ENCODE data around the gene RASAL1. TPM values are rescaled to one million over a fixed set of nuclear protein-coding genes. Genes with fewer than 3 reads are reported as not detected.

The RASAL1 gene
- total RNA-seq, 4 donors from 2014 or later: not detected

DNA sequence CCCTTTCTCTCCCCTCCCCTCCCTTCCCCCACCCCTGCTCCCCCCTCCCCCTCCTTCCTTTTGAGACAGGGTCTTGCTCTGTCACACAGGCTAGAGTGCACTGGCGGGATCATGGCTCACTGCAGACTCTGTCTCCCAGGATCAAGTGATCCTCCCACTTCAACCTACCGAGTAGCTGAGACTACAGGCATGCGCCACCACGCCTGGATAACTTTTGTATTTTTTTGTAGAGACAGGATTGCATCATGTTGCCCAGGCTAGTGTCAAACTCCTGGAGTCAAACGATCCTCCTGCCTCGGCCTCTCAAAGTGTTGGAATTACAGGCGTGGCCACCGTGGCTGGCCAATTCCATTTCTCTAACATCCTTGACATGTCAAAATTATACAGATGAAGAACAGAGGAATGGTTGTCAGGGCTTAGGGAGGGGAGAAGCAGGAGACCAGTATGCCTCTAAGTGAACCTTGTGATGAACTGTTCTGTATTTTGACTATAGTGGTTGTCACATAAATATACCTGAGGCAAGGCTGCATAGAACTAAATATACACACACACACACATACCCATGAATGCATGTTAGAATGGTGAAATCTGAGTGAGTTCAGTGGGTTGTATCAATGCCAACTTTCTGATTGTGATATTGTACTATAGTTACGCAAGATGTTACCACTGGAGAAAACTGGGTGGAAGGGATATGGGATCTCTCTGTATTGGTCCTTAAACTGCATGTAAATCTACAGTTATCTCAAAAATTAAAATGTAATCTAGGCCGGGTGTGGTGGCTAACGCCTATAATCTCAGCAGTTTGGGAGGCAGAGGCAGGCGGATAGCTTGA lies 10.4 kb upstream of the RASAL1 start:
- H3K27me3 ChIP-seq: peaks cover 6 to 19% (median 14%) of the 10 kb centered on the region in 3 donors
- no peaks in the 10 kb centered on the region for H3K4me1 ChIP-seq
- H3K36me3 ChIP-seq: no peaks in the 10 kb centered on the region
- ATAC-seq: no peak
- TF ChIP-seq, protein P1, sequence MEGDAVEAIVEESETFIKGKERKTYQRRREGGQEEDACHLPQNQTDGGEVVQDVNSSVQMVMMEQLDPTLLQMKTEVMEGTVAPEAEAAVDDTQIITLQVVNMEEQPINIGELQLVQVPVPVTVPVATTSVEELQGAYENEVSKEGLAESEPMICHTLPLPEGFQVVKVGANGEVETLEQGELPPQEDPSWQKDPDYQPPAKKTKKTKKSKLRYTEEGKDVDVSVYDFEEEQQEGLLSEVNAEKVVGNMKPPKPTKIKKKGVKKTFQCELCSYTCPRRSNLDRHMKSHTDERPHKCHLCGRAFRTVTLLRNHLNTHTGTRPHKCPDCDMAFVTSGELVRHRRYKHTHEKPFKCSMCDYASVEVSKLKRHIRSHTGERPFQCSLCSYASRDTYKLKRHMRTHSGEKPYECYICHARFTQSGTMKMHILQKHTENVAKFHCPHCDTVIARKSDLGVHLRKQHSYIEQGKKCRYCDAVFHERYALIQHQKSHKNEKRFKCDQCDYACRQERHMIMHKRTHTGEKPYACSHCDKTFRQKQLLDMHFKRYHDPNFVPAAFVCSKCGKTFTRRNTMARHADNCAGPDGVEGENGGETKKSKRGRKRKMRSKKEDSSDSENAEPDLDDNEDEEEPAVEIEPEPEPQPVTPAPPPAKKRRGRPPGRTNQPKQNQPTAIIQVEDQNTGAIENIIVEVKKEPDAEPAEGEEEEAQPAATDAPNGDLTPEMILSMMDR (IDR thresholded peaks at IDR 0.05 in 4 of 5, conservative IDR thresholded peaks at IDR 0.05 in 1 of 5): no peak
- no peak for TF ChIP-seq POLR2A (IDR thresholded peaks at IDR 0.05)
- no peak for DNase-seq
- in situ Hi-C loops (cut with MboI; ENCODE audit: low sequenced_read_pairs in 4 of 4) (no loop called here), intact Hi-C loops (cut with DNase I; ENCODE audit: low total_unique reads) (no loop called here)
- H3K9me3 ChIP-seq: no peaks in the 10 kb centered on the region
- no peak overlapping the region for H3K4me3 ChIP-seq
- H3K27ac ChIP-seq: no peak overlapping the region

DNA sequence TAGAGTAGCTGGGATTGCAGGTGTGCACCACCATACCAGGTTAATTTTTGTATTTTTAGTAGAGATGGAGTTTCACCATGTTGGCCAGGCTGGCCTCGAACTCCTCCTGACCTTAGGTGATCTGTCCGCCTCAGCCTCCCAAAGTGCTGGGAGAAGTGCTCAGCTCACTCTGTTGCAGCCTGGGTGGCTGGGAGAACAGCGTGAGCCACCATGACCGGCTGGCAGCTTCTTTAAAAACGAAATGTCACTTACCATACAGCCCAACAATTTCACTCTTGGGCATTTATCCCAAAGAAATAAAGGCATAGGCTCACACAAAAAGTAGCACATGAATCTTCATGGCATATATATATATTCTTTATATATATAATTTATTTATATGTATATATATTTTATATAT lies 9.2 kb upstream of the RASAL1 start:
- Histone ChIP-seq H3K27me3 (peaks cover 0 to 7% (median 6%) of the 10 kb centered on the region in 3 donors), H3K27ac (no peak overlapping the region), H3K4me1 (no peaks in the 10 kb centered on the region), H3K9me3 (no peaks in the 10 kb centered on the region), H3K4me3 (no peak overlapping the region), H3K36me3 (no peaks in the 10 kb centered on the region)
- in situ Hi-C loops (cut with MboI; ENCODE audit: low sequenced_read_pairs in 4 of 4) (no loop called here), intact Hi-C loops (cut with DNase I; ENCODE audit: low total_unique reads) (no loop called here)
- DNase-seq (no peak), ATAC-seq (no peak)
- no peak for TF ChIP-seq POLR2A (IDR thresholded peaks at IDR 0.05)
- TF ChIP-seq, protein P1 (IDR thresholded peaks at IDR 0.05 in 4 of 5, conservative IDR thresholded peaks at IDR 0.05 in 1 of 5): no peak

DNA sequence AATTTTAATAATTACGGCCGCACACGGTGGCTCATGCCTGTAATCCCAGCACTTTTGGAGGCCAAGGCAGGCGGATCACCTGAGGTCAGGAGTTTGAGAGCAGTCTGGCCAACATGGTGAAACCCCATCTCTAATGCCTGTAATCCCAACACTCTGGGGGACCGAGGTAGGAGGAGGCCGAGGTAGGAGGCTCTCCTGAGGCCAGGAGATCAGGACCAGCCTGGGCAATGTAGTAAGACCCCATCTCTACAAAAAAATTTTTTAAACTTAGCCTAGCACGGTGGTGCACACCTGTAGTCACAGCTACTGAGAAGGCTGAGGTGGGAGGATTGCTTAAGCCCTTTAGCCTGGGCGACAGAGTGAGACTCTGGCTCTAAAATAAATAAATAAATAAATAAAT lies 8.4 kb upstream of the RASAL1 start:
- TF ChIP-seq POLR2A (IDR thresholded peaks at IDR 0.05): no peak
- TF ChIP-seq, protein P1 (IDR thresholded peaks at IDR 0.05 in 4 of 5, conservative IDR thresholded peaks at IDR 0.05 in 1 of 5): no peak
- Histone ChIP-seq H3K27me3 (peaks cover 0 to 6% (median 3%) of the 10 kb centered on the region in 3 donors), H3K36me3 (no peaks in the 10 kb centered on the region), H3K27ac (no peak overlapping the region), H3K9me3 (no peaks in the 10 kb centered on the region), H3K4me1 (no peaks in the 10 kb centered on the region), H3K4me3 (no peak overlapping the region)
- intact Hi-C loops (cut with DNase I; ENCODE audit: low total_unique reads): no loop called here
- in situ Hi-C loops (cut with MboI; ENCODE audit: low sequenced_read_pairs in 4 of 4): no loop called here
- no peak for ATAC-seq
- DNase-seq: no peak

DNA sequence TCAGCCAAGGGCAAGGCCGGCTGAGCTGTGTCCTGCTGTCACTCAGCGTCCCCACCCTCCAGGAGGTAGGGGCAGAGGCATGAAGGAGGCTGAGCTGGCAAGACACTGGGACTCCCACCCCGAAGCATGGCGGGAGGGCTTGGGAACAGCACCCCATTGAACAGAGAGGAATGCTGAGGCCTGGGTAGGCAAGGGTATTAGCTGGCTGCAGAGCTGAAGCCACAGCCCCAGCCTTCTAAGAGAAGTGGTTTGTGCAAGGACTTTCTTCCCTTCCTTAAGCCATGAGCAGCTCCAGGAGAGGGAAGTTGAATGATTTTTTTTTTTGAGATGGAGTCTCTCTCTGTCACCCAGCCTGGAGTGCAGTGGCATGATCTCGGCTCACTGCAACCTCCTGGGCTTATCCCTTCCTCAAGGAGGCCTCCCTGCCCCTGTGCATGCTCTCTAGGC lies 7.3 kb upstream of the RASAL1 start:
- ATAC-seq: no peak
- TF ChIP-seq, protein P1 (IDR thresholded peaks at IDR 0.05 in 4 of 5, conservative IDR thresholded peaks at IDR 0.05 in 1 of 5): no peak
- TF ChIP-seq POLR2A (IDR thresholded peaks at IDR 0.05): no peak
- Histone ChIP-seq H3K27ac (no peak overlapping the region), H3K4me1 (no peaks in the 10 kb centered on the region), H3K36me3 (no peaks in the 10 kb centered on the region), H3K4me3 (no peak overlapping the region), H3K9me3 (no peaks in the 10 kb centered on the region), H3K27me3 (peaks cover 0 to 6% (median 3%) of the 10 kb centered on the region in 3 donors)
- in situ Hi-C loops (cut with MboI; ENCODE audit: low sequenced_read_pairs in 4 of 4): no loop called here
- intact Hi-C loops (cut with DNase I; ENCODE audit: low total_unique reads): no loop called here
- no peak for DNase-seq
